Fibroblast of mammary gland (primary cell): ENCODE results near the gene SERPINB13.
A peak's percentile ranks its signal among the peaks of the same experiment; 100 is the strongest.

Source experiments
- DNase-seq: peaks from one replicate; pipeline ENCODE4 v3.0.0-alpha.2; 2010; ENCODE audit warnings: low read depth
- H3K4me3 ChIP-seq: 2 replicates; pipeline ENCODE4 v1.5.1; 2011; ENCODE audit warnings: low read depth, mild to moderate bottlenecking, low read length, moderate library complexity; ENCODE audit not compliant: control insufficient read depth
- TF ChIP-seq, protein P1 (sequence below): conservative IDR thresholded peaks from 2 replicates; pipeline ENCODE4 v1.5.1; 2011; ENCODE audit warnings: low read depth, low read length, inconsistent platforms; ENCODE audit not compliant: control insufficient read depth, insufficient read depth

Gene SERPINB13

DNA sequence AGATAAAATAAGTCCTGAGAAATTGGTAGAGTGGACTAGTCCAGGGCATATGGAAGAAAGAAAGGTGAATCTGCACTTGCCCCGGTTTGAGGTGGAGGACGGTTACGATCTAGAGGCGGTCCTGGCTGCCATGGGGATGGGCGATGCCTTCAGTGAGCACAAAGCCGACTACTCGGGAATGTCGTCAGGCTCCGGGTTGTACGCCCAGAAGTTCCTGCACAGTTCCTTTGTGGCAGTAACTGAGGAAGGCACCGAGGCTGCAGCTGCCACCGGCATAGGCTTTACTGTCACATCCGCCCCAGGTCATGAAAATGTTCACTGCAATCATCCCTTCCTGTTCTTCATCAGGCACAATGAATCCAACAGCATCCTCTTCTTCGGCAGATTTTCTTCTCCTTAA, 9.8 kb downstream of the SERPINB13 start:
- no peak for DNase-seq
- TF ChIP-seq, protein P1, sequence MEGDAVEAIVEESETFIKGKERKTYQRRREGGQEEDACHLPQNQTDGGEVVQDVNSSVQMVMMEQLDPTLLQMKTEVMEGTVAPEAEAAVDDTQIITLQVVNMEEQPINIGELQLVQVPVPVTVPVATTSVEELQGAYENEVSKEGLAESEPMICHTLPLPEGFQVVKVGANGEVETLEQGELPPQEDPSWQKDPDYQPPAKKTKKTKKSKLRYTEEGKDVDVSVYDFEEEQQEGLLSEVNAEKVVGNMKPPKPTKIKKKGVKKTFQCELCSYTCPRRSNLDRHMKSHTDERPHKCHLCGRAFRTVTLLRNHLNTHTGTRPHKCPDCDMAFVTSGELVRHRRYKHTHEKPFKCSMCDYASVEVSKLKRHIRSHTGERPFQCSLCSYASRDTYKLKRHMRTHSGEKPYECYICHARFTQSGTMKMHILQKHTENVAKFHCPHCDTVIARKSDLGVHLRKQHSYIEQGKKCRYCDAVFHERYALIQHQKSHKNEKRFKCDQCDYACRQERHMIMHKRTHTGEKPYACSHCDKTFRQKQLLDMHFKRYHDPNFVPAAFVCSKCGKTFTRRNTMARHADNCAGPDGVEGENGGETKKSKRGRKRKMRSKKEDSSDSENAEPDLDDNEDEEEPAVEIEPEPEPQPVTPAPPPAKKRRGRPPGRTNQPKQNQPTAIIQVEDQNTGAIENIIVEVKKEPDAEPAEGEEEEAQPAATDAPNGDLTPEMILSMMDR, result no peak
- no peak overlapping the region for H3K4me3 ChIP-seq

DNA sequence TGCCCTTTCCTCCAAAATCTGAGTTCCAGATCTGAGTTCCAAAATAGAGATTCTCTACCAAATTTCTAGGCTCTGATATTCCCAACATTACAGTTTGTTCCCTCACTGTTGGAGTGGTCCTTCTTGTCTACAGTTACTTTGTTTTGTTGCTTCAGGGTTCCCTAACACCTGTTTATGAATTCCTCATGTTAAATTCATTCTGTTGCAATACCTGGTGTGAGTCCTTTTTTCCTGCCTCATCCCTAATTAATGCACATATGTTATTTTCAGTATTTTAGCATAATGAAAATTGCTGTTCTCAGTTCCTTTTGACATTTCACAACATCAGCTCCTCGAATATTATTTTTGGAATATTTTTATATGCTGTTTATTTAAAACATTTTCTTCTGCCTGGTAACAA, 16.2 kb downstream of the SERPINB13 start:
- no peak for DNase-seq
- no peak overlapping the region for H3K4me3 ChIP-seq
- TF ChIP-seq, protein P1, result no peak

DNA sequence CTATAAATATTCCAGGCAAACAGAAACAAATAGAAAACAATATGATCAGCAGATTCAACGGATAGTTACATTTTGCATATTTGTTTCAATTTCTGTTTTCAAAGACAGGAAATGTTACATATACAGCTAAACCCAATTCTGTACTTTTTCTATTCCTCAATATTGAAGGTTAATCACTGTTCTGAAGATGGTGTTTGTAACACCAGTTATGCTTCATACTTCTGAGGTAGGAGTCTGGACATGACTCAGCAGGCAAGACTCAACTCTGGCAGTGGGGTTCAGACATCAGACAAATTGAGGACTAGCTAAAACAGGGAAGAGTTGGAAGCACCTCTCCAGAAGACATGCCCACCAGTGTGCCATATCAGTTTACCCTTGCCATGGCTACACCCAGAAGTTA, 16.6 kb downstream of the SERPINB13 start:
- TF ChIP-seq, protein P1, result no peak
- DNase-seq, result peak; percentile 33
- no peak overlapping the region for H3K4me3 ChIP-seq

DNA sequence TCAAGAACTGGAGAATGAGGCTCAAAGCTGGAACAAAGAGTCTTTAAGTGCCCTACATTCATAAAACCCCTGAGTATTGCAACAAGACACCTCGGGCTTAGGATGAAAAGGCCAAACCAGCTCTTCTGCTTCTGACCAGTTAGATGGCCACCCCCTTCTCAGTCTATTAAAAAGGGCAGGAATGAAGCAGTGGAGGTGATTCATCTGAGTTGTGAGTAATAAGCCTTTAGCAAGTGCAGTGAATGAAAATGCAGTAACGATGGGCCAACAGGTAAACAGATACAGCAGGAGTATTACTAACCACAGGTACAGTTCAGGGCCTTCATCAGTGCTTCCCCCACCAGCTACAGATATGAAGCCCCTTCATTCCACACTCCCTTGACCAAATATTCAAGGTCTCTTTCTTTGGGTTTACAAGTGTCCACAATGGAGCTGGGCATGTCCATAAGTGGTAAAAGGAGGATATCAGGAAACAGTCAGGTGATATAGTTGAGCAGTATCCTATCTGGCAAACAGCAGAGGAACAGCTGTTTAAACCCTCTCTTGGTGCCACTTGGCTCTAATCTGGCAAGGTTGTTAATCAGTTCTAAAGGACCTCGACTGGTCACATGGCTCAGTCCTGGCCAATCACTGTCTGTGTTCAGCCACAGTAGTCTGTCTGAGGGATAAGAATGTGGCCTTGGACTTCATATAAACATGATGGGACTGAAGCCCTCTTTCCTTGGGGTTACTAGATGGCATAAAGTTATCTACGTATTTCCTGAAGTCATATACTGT, 17.8 kb downstream of the SERPINB13 start:
- peak; percentile 27 for DNase-seq
- H3K4me3 ChIP-seq, result no peak overlapping the region
- TF ChIP-seq, protein P1, result no peak

DNA sequence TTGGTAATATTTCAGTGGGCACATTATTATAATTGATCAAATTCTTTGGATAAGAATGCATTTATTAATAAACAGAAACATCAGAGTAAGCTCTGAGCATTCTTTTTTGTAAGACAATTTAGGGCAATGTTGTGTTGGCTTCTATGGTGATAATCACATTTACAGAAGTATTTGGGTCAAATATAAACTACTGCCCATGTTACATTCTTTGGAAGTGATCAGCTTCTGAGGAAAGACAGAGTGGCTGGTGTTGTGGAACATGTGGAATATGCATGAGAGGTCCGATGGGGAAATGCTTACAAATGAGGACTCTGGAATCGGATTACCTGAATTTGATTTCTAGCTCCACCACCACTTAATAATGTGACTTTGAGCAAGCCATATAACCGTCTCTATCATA, 19.4 kb downstream of the SERPINB13 start:
- DNase-seq, result no peak
- no peak overlapping the region for H3K4me3 ChIP-seq
- TF ChIP-seq, protein P1, result no peak

DNA sequence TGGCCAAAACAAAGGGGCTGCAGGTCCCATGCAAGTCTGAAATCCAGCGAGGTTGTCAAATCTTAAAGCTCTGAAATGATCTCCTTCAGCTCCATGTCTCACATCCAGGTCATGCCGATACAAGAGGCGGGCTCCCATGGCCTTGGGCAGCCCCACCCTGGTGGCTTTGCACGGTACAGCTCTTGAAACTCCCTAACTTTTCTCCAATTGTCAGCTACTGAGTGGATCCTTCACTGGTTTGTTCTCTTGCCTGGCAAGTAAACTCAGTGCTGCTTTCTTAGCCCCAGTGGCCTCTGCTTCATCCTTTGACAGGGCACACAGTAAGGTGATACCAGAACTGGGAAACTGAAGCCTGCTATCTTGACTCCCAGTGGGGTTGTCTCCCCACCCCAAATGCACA, 26.3 kb downstream of the SERPINB13 start:
- no peak for DNase-seq
- TF ChIP-seq, protein P1, result no peak
- H3K4me3 ChIP-seq, result no peak overlapping the region
